Upper lobe of left lung (tissue), 4 donors: Measurements from ENCODE around the gene ATP5ME.

Experiments used
- EP300 ChIP-seq, 4 donors: sonication (generic); formaldehyde crosslinking; IDR thresholded peaks; one replicate each; pipeline ENCODE4 v1.5.1; 2017; ENCODE audit warnings: antibody characterized with exemption in 4 of 4, control low read depth in 2 of 4
- POLR2AphosphoS5 ChIP-seq, 2 donors: sonication (generic); formaldehyde crosslinking; IDR thresholded peaks; one replicate each; pipeline ENCODE4 v1.5.1; 2017; ENCODE audit warnings: antibody characterized with exemption in 2 of 2
- TF ChIP-seq, protein P1 (sequence below), 6 experiments: fragments of 450-650 bp in 4 of 6; fragments of 200-600 bp in 2 of 6; sonication (generic) in 2 of 6; IDR thresholded peaks; one replicate each; pipeline ENCODE4 v1.5.1; 2016 to 2019; ENCODE audit warnings: antibody characterized with exemption in 6 of 6

DNA sequence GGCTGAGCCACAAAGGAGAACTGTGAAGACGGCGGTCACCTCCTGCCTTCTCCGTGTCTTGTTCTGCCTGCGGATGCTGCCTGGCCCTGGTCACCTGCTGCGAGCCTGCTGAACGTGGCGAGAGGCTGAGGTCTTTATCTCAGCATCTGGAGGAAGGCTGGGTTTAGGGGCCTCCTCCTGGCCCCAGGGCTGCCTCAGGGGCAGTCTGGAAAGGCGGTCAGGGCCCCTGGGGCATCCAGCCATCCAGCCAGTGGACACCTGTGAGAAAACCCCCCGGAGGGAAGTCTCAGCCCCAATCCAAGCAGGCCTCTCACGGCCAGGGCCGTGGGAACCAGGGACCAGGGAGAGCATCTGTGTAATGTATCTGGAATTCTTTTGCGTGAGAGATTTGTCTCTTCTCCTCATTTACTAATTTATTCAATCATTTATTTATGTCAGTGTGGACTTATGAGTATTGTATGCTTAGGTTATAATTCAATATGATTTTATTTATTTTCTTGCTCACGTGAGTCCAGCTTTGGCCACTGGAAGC is 37.4 kb downstream of the ATP5ME start:
- TF ChIP-seq POLR2AphosphoS5 (IDR thresholded peaks at IDR 0.05) (no peak), EP300 (IDR thresholded peaks at IDR 0.05) (no peak)
- TF ChIP-seq, protein P1, sequence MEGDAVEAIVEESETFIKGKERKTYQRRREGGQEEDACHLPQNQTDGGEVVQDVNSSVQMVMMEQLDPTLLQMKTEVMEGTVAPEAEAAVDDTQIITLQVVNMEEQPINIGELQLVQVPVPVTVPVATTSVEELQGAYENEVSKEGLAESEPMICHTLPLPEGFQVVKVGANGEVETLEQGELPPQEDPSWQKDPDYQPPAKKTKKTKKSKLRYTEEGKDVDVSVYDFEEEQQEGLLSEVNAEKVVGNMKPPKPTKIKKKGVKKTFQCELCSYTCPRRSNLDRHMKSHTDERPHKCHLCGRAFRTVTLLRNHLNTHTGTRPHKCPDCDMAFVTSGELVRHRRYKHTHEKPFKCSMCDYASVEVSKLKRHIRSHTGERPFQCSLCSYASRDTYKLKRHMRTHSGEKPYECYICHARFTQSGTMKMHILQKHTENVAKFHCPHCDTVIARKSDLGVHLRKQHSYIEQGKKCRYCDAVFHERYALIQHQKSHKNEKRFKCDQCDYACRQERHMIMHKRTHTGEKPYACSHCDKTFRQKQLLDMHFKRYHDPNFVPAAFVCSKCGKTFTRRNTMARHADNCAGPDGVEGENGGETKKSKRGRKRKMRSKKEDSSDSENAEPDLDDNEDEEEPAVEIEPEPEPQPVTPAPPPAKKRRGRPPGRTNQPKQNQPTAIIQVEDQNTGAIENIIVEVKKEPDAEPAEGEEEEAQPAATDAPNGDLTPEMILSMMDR (IDR thresholded peaks at IDR 0.05) = no peak
